HG03575 (cell line): Measurements from ENCODE around the gene HRC.
"Not testable (repeated sequence)": the region's sequence is repeated elsewhere in the genome, so short reads cannot be mapped to it uniquely, and the experiment has no call there.

Experiments
- ATAC-seq: cut with Tn5 transposase; IDR thresholded peaks from one replicate; pipeline ENCODE4 v1.9.1; 2021; ENCODE audit not compliant: unreplicated experiment, insufficient number of reproducible peaks, low FRiP score; ENCODE audit errors: extremely low read depth

Gene HRC, protein sequence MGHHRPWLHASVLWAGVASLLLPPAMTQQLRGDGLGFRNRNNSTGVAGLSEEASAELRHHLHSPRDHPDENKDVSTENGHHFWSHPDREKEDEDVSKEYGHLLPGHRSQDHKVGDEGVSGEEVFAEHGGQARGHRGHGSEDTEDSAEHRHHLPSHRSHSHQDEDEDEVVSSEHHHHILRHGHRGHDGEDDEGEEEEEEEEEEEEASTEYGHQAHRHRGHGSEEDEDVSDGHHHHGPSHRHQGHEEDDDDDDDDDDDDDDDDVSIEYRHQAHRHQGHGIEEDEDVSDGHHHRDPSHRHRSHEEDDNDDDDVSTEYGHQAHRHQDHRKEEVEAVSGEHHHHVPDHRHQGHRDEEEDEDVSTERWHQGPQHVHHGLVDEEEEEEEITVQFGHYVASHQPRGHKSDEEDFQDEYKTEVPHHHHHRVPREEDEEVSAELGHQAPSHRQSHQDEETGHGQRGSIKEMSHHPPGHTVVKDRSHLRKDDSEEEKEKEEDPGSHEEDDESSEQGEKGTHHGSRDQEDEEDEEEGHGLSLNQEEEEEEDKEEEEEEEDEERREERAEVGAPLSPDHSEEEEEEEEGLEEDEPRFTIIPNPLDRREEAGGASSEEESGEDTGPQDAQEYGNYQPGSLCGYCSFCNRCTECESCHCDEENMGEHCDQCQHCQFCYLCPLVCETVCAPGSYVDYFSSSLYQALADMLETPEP

DNA sequence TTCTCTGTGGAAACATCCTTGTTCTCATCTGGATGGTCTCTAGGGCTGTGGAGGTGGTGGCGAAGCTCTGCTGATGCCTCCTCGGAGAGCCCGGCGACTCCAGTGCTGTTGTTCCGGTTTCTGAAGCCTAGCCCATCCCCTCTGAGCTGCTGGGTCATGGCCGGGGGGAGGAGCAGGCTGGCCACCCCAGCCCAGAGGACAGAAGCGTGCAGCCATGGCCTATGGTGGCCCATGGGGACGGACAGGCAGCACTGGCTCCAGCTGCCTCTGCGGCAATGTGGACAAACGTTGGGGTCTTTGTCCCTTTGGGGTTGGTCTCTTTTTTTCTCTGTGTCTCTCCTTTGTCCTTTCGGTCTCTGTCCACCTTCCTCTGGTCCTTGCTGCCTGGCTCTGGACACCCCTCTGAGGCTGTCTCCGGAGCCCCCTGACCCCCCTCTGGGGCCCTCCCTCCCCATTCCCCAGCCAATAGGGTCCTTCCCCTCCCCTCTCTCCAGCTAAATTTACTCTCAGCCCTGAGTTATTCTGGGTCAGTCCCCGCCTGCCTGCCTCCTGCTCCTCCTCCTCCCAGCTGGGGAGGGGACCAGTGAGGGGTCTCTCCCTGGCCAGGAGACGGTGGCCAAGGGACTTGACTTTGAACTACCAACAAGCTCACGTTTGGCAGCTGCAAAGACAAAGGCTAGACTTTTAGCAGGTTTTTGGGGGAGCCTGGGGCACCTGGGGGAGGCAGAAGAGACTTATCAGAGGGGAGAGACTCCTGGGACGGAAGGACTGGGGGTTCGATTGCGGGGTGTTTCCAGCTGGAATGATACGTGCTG is at the start of gene HRC:
TSS of gene HRC (minus strand) at position 392 of the 815 bp plus-strand sequence. CDS start at position 233, 159 bp downstream.
- no peak for ATAC-seq

DNA sequence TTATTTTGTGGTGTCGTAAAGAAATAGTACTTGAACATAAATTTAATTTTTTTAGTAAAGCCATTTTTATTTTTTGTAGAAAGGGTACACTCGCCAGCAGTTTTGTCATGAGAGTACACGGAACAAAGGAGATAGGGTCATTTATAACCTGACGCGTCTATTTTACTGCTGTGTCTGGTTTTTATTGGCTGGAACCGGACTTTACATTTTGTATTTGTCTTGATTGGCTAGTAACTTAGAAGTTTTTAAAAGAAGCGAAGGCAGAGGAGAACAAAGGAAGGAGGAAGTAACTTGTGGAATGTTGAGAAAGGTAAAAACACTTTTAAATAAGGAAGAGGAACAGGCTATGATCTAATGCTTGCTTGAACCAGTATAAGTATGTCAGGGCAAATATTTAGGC is 45.8 kb upstream of the HRC start:
- no peak for ATAC-seq

DNA sequence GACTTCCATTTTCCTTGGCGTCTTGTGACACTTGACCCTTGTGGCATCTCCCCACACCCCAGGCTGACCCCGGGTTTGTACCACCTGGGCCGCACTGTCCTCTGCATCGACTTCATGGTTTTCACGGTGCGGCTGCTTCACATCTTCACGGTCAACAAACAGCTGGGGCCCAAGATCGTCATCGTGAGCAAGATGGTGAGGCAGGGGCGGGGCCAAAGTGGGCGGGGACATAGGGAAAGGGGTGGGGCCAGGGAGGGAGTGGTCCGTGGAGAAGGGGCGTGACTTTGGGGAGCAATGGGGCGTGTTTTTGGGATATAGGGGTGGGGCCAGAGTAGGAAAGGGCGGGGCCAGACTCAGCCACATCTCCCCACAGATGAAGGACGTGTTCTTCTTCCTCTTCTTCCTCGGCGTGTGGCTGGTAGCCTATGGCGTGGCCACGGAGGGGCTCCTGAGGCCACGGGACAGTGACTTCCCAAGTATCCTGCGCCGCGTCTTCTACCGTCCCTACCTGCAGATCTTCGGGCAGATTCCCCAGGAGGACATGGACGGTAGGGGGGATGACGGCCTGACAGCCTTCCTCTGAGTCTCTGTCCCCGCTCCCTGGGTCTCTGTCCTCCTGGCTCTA is 45.2 kb upstream of the HRC start:
- no peak for ATAC-seq

DNA sequence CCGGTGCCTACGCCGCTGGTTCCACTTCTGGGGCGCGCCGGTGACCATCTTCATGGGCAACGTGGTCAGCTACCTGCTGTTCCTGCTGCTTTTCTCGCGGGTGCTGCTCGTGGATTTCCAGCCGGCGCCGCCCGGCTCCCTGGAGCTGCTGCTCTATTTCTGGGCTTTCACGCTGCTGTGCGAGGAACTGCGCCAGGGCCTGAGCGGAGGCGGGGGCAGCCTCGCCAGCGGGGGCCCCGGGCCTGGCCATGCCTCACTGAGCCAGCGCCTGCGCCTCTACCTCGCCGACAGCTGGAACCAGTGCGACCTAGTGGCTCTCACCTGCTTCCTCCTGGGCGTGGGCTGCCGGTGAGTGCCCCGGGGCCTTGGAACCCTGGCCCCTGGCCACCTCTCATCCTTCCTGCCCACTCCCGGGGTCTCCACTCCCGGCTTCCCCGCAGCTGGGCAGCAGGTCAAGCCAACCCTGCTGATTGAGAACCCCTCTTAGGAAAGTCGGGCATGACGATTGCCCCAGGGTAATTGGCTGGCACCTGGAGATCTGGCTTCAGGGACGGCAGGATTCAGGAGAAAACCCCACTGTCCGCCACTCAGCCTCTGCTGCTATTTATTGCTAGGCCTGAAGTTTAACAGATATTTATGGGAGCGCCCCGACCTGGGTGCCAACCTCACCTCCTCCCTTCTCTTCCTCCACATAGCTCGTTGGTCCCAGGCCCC is 41.5 kb upstream of the HRC start:
- no peak for ATAC-seq

DNA sequence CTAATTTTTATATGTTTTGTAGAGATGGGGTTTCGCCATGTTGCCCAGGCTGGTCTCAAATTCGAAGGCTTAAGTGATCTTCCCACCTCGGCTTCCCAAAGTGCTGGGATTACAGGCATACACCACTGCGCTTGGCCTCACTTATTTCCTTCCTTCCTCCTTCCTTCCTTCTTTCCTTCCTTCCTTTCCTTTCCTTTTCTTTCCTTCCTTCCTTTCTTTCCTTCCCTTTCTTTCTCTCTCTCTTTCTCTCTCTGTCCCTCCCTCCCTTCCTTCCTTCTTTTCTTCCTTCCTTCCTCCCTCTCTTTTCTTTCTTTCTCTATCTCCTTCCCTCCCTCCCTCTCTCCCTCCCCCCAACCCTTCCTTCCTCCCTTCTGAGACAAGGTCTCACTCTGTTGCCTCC is 39.2 kb upstream of the HRC start:
- ATAC-seq = no peak

DNA sequence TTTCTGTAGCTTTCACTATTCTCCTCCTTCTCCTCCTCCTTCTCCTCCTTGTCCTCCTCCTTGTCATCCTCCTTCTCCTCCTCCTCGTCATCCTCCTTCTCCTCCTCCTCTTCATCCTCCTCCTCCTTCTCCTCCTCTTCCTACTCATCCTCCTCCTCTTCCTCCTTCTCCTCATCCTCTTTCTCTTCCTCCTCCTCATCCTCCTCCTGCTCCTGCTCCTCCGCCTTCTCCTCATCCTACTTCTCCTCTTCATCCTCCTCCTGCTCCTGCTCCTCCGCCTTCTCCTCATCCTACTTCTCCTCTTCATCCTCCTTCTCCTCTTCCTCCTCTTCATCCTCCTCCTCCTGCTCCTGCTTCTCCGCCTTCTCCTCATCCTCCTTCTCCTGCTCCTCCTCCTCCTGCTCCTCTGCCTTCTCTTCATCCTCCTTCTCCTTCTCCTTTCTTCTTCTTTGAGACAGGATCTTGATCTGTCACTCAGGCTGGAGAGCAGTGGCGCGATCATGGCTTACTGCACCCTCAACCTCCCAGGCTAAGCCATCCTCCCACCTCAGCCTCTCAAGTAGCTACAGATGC is 38.7 kb upstream of the HRC start:
- ATAC-seq = no peak

DNA sequence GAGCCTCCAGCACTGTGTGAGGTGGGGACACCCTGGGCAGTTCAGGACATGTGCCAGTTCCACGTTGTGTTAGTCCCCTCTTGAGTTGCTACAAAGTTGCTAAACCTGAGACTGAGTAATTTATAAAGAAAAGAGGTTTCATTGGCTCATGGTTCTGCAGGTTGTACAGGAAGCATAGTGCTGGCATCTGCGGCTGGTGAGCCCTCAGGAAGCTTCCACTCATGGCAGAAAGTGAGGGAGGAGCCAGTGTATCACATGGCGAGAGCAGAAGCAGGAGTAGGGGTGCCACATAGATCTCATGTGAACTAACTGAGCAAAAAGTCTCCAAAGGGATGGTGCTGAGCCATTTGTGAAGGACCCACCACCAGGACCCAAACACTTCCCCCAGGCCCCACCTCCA is 35.6 kb upstream of the HRC start:
- no peak for ATAC-seq

DNA sequence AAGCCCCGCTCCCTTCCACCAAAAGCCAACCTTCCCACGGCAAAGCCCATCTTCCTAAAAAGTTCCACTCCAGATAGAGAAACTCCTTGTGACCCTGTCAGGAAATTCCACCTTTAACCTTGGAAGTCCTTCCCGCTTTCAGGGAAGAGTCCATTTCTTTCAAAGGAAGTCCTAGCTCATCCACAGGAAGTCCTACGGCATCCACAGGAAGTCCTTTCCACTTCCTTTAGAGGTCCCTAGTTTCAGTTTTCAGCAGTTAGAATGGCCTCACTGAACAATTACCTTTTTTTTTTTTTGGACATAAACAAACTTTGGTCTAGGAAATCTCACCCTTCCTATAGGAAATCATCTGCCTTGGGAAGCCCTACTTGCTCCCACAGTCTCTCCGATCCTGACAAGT is 34.1 kb upstream of the HRC start:
- ATAC-seq = no peak

DNA sequence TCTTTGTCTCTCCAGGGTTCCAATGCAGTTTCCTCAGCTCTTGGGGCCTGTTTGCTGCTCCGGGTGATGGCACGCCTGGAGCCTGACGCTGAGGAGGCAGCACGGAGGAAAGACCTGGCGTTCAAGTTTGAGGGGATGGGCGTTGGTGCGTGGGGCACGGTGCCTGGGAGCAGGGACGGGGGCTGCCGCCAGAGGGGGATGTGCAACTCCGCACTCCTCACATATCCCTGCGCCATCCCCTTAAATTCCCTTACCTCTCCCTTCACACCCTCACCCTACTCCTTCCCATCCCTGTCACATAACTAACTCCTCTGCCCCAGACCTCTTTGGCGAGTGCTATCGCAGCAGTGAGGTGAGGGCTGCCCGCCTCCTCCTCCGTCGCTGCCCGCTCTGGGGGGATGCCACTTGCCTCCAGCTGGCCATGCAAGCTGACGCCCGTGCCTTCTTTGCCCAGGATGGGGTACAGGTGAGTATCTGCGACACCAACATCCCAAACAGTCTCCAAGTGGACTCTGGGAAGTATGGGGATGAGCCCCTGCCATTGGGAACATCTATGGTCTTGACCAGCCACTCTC is 33.5 kb upstream of the HRC start:
- no peak for ATAC-seq

DNA sequence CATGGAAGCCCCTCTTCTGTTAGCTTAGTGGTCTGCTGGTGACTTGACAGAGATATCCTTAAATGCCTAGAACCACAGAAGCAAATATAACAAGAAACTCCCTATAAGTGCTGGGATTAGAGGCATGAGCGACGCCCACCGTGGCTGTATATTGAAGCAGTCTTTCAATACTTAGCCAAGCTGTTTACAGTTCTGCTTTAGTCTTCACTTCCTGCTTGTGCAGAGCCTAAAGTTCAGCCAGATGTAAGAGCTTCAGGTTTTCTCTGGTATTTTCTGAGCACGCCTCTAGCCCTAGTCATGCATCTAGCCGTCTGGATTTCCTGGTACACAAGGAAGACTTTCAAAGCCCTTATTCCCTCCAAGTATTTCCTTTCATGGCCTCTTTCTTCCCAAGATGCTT is 30.9 kb upstream of the HRC start:
- ATAC-seq = no peak

DNA sequence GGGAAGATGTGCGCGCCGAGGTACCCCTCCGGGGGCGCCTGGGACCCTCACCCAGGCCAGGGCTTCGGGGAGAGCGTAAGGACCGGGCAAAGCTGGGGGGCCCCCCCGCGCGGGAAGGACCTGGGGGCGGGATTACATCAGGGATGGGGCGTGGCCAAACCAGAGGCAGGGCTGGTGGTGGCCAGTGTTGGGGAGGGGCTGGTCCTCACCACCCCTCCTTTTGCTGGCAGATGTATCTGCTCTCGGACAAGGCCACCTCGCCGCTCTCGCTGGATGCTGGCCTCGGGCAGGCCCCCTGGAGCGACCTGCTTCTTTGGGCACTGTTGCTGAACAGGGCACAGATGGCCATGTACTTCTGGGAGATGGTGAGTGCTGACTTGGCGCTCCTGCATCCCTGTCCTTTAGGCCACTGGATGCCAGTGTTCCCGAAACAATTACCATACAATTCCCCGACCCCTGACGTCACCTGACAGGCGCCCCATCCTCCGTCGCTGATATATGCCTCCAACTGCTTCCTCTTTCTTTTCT is 27.7 kb upstream of the HRC start:
- ATAC-seq = no peak

DNA sequence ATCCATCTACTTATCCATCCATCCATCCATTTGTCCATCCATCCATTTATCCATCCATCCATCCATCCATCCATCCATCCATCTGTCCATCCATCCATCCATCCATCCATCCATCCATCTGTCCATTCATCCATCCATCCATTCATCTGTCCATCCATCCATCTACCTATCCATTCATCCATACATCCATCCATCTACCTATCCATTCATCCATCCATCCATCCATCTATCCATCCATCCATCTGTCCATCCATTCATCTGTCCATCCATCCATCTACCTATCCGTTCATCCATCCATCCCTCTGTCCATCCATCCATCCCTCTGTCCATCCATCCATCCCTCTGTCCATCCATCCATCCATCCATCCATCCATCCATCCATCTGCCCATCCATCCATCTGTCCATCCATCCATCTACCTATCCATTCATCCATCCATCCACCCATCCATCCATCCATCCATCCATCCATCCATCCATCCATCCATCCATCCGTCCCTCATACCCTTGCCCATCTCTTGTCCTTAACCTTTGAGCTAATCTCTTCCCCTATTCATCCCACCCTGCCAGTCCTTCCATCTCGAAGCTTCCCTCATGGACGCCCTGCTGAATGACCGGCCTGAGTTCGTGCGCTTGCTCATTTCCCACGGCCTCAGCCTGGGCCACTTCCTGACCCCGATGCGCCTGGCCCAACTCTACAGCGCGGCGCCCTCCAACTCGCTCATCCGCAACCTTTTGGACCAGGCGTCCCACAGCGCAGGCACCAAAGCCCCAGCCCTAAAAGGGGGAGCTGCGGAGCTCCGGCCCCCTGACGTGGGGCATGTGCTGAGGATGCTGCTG is 27.0 kb upstream of the HRC start:
- not testable (repeated sequence) for ATAC-seq

DNA sequence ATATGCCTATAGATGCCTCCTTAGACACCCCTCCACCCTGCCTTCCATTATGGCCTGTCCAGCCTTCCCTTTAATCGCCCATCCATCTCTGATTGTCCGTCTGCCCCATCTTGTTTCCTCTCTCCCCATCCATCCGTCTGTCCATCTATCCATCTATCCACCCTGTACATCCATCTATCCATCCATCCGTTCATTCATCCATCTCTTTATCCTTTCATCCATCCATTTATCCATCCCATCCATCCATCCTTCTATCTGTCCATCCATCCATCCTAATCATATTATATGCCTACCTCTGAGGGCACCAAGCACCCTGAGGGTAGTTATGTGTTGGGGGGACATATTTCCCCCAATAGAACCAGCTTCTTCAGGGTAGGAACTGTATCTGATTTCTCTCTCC is 25.5 kb upstream of the HRC start:
- no peak for ATAC-seq

DNA sequence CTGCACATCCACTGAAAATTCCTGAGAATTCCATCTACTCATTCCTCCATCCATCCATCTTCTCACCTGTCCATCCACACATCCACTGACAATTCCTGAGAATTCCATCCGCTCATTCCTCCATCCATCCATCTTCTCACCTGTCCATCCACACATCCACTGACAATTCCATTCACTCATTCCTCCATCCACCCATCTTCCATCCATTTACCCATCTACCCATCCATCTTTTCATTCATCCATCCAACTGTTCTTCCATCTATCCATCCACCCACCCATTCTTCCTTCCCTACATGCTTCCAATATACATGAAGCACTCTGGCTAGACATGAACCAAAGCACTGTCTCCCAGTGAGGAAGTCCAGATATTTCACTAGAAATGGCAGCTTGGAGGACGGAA is 18.0 kb upstream of the HRC start:
- no peak for ATAC-seq

DNA sequence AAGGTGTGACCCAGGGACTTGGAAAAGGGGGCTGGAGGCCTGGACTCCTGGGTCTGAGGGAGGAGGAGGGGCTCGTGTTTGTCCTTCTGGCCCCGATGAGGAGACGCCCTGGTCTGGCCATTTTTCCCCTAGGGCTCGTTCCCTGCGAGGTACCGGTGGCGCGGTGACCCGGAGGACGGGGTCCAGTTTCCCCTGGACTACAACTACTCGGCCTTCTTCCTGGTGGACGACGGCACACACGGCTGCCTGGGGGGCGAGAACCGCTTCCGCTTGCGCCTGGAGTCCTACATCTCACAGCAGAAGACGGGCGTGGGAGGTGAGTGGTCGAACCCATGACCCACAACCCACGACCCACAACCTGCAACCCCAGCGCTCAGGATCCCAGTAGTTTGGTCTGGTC is 13.2 kb upstream of the HRC start:
- no peak for ATAC-seq

DNA sequence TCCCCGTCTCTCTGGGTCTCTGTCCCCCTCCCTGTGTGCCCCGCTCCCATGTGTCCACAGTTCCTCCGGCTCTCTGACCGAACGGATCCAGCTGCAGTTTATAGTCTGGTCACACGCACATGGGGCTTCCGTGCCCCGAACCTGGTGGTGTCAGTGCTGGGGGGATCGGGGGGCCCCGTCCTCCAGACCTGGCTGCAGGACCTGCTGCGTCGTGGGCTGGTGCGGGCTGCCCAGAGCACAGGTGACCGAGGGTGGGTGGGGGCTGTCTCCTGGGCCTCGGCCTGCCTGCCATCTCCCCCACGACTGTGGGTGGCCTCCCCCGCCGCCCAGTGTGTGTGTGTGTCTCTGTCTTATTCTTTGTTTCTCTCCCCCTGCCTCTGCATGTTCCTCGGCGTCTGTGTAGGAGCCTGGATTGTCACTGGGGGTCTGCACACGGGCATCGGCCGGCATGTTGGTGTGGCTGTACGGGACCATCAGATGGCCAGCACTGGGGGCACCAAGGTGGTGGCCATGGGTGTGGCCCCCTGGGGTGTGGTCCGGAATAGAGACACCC is 12.7 kb upstream of the HRC start:
- ATAC-seq = no peak

DNA sequence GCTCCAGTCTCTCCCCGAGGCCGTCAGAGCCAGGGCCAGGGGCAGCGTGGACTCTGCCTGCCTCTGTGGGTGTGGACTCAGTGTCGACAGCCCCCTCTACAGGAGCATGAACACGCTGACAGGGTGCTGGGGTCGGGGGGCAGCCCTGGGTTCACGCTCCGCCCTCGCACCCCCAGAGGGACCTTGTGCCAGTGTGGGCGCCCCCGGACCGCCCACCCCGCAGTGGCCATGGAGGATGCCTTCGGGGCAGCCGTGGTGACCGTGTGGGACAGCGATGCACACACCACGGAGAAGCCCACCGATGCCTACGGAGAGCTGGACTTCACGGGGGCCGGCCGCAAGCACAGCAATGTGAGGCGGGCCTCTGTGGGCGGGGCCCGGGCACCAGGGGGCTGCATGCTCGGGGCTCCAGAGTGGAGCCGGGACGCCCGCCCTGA is 10.7 kb upstream of the HRC start:
- no peak for ATAC-seq
